ENCODE results near the gene PAX5.

GRCh38 chr9:36935768-36936497 lies 98.1 kb downstream of the PAX5 start:
- TF ChIP-seq, protein P1, sequence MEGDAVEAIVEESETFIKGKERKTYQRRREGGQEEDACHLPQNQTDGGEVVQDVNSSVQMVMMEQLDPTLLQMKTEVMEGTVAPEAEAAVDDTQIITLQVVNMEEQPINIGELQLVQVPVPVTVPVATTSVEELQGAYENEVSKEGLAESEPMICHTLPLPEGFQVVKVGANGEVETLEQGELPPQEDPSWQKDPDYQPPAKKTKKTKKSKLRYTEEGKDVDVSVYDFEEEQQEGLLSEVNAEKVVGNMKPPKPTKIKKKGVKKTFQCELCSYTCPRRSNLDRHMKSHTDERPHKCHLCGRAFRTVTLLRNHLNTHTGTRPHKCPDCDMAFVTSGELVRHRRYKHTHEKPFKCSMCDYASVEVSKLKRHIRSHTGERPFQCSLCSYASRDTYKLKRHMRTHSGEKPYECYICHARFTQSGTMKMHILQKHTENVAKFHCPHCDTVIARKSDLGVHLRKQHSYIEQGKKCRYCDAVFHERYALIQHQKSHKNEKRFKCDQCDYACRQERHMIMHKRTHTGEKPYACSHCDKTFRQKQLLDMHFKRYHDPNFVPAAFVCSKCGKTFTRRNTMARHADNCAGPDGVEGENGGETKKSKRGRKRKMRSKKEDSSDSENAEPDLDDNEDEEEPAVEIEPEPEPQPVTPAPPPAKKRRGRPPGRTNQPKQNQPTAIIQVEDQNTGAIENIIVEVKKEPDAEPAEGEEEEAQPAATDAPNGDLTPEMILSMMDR (IDR thresholded peaks at IDR 0.05) = no peak
- no peak for TF ChIP-seq POLR2AphosphoS5 (IDR thresholded peaks at IDR 0.05; ENCODE audit: insufficient read depth in 1 of 2, low read depth in 1 of 2)
